Suppressor macrophage treated with lipopolysaccharide for 4 hours (primary cell): ENCODE data around the gene NUFIP2.
"Not testable (repeated sequence)": the region's sequence is repeated elsewhere in the genome, so short reads cannot be mapped to it uniquely, and the experiment has no call there.

Experiments used
- DNase-seq: peaks from one replicate; pipeline ENCODE4 v3.0.0-alpha.2; 2020

NUFIP2 gene

GRCh38 chr17:29237476-29238132 is 56.3 kb downstream of the NUFIP2 start:
- DNase-seq: peak; percentile 50

GRCh38 chr17:29235904-29236303 is 58.0 kb downstream of the NUFIP2 start:
- no peak for DNase-seq

- DNase-seq: not testable (repeated sequence)
Observed at GRCh38 chr17:29234972-29235371, 59.0 kb downstream of the NUFIP2 start.

GRCh38 chr17:29233301-29233700 is 60.6 kb downstream of the NUFIP2 start:
- DNase-seq: no peak

- DNase-seq: no peak
Observed at GRCh38 chr17:29225396-29225795, 68.6 kb downstream of the NUFIP2 start.

- DNase-seq: not testable (repeated sequence)
Observed at GRCh38 chr17:29221338-29221737, 72.6 kb downstream of the NUFIP2 start.

- peak; percentile 85 for DNase-seq
Observed at GRCh38 chr17:29219378-29220047, 74.4 kb downstream of the NUFIP2 start.

GRCh38 chr17:29216856-29217255 is 77.1 kb downstream of the NUFIP2 start:
- DNase-seq: no peak

- no peak for DNase-seq
Observed at GRCh38 chr17:29216181-29216580, 77.8 kb downstream of the NUFIP2 start.

GRCh38 chr17:29215717-29216116 is 78.2 kb downstream of the NUFIP2 start:
- DNase-seq: no peak

GRCh38 chr17:29215174-29215573 is 78.8 kb downstream of the NUFIP2 start:
- DNase-seq: no peak

- peak; percentile 95 for DNase-seq
Observed at GRCh38 chr17:29214215-29215146, 79.5 kb downstream of the NUFIP2 start.

- DNase-seq: peak; percentile 86
Observed at GRCh38 chr17:29212681-29213121, 81.2 kb downstream of the NUFIP2 start.

GRCh38 chr17:29212094-29212631 is 81.8 kb downstream of the NUFIP2 start:
- no peak for DNase-seq

GRCh38 chr17:29210879-29211278 is 83.1 kb downstream of the NUFIP2 start:
- DNase-seq: peak; percentile 89

- no peak for DNase-seq
Observed at GRCh38 chr17:29209073-29209472, 84.9 kb downstream of the NUFIP2 start.

- no peak for DNase-seq
Observed at GRCh38 chr17:29207975-29208374, 86.0 kb downstream of the NUFIP2 start.
